Kidney (tissue), 14 donors: ENCODE results near the gene ETS1. TPM values are rescaled to one million over a fixed set of nuclear protein-coding genes. Genes with fewer than 3 reads are reported as not detected.

Experiments used
- DNase-seq, 5 donors: peaks; one replicate each; pipeline ENCODE4 v3.0.0-alpha.2; 2013 to 2020
- FAIRE-seq: peaks from 2 replicates; lab custom pipeline; 2012; peaks lifted over from hg19 to GRCh38; lab: Jason Lieb, UNC
- H3K27ac ChIP-seq, 2 donors: one replicate each; pipeline ENCODE4 v1.7.0; 2013; ENCODE audit warnings: low read depth in 2 of 2, low read length in 2 of 2, inconsistent platforms in 1 of 2
- H3K27me3 ChIP-seq: one replicate; pipeline ENCODE4 v1.7.1; 2013; ENCODE audit warnings: low read length, inconsistent platforms; ENCODE audit not compliant: control insufficient read depth, insufficient read depth
- H3K36me3 ChIP-seq, 3 donors: one replicate each; pipeline versions ENCODE4 v1.7.0 to v1.7.1; 2013; ENCODE audit warnings: low read length in 3 of 3, control low read depth in 1 of 3, inconsistent platforms in 1 of 3; ENCODE audit not compliant: insufficient read depth in 3 of 3, control insufficient read depth in 2 of 3
- H3K4me1 ChIP-seq, 3 donors: one replicate each; pipeline versions ENCODE4 v1.7.0 to v1.7.1; 2013; ENCODE audit warnings: low read length in 3 of 3, inconsistent platforms in 1 of 3, low read depth in 1 of 3; ENCODE audit not compliant: control insufficient read depth in 2 of 3, insufficient read depth in 2 of 3
- H3K4me3 ChIP-seq, 3 donors: one replicate each; pipeline versions ENCODE4 v1.7.0 to v1.8.1; 2013; ENCODE audit warnings: low read length in 3 of 3, control low read depth in 1 of 3, inconsistent platforms in 1 of 3
- H3K9ac ChIP-seq, 3 donors: one replicate each; pipeline versions ENCODE4 v1.7.0 to v1.7.1; 2013; ENCODE audit warnings: low read length in 3 of 3, control low read depth in 1 of 3, inconsistent platforms in 1 of 3
- H3K9me3 ChIP-seq, 3 donors: one replicate each; pipeline versions ENCODE4 v1.7.0 to v1.7.1; 2013; ENCODE audit warnings: low read length in 3 of 3, control low read depth in 1 of 3, inconsistent platforms in 1 of 3; ENCODE audit not compliant: control insufficient read depth in 2 of 3, insufficient read depth in 1 of 3
- intact Hi-C: fragments of 100-400 bp; cut with DNase I; formaldehyde crosslinking; loops from one replicate; pipeline ENCODE4 v1.11.1; 2022
- polyA plus RNA-seq: library from polyadenylated mRNA; stranded (reverse); fragments of 350-450 nt; fragmentation: Illumina TruSeq; extraction: RNeasy Lipid Tissue Mini Kit (QIAGEN cat#74804); gene quantifications from one replicate; pipeline ENCODE4 v1.2.3, GENCODE V29; 2014; ENCODE audit warnings: low read depth, low replicate concordance; ENCODE audit not compliant: insufficient read depth
- total RNA-seq: library from RNA; stranded (reverse); fragmentation: NEBNext Ultra II Directional; extraction: Animal tissue kit (Norgen Biotek cat#: 25700); gene quantifications from one replicate; pipeline ENCODE4 v1.2.1, GENCODE V29; 2021
- TF ChIP-seq, protein P1 (sequence below): IDR thresholded peaks from 3 replicates; pipeline ENCODE4 v1.5.1; 2012; ENCODE audit warnings: mild to moderate bottlenecking, moderate library complexity, borderline replicate concordance; ENCODE audit not compliant: insufficient read depth; ENCODE audit errors: extremely low read depth
- donor health status: control.
- donor health status: control.
- donor health status: control.
- donor health status: control.
- donor health status: control.
- donor health status: DM: yes; HTN: yes; CAD: no.
- donor health status: Normal renal cell carcinoma (clear cell type).

The ETS1 gene
- total and polyA plus RNA-seq, 2 donors from 2014 or later: 23.5 to 124 TPM

DNA sequence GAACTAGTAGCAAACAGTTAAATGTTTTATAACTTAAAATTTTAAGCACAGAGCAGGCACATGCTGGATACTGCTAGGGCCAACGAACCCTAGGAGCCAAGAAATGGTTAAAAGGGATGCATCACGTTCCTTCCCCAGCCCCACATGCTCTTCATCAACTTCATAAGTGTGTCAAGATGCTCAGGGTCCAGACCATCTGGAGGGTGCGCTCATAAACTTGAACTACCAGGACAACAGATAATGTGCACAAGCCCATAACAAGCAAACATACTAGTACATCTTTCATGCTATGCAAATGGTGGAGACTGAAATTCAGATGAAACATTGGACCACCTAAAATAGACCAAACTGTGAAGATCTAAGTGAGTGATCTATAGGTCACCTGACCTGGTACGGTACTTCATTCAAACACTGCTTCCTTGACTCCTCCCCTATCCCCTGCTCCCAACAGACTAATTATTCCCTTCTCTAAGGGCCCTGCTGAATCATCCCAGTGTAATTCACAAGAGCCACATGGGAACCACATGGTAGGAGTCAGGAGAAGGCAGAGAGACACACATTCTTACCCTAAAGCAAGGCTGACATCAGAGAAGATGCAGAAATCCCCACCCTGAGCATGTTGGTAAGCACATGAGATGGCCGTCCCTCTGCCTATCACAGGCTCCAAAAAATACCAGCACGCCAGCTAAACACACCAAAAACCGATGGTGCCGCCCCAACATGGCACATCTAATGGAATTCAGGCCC is 83.9 kb downstream of the ETS1 start:
- TF ChIP-seq, protein P1, sequence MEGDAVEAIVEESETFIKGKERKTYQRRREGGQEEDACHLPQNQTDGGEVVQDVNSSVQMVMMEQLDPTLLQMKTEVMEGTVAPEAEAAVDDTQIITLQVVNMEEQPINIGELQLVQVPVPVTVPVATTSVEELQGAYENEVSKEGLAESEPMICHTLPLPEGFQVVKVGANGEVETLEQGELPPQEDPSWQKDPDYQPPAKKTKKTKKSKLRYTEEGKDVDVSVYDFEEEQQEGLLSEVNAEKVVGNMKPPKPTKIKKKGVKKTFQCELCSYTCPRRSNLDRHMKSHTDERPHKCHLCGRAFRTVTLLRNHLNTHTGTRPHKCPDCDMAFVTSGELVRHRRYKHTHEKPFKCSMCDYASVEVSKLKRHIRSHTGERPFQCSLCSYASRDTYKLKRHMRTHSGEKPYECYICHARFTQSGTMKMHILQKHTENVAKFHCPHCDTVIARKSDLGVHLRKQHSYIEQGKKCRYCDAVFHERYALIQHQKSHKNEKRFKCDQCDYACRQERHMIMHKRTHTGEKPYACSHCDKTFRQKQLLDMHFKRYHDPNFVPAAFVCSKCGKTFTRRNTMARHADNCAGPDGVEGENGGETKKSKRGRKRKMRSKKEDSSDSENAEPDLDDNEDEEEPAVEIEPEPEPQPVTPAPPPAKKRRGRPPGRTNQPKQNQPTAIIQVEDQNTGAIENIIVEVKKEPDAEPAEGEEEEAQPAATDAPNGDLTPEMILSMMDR: no peak
- no peak overlapping the region for H3K4me3 ChIP-seq
- peak overlapping the region in 1 of 2 donors; percentile 3 for H3K27ac ChIP-seq
- no peaks in the 10 kb centered on the region for H3K27me3 ChIP-seq
- H3K4me1 ChIP-seq: peaks cover 0 to 54% (median 30%) of the 10 kb centered on the region in 3 donors
- no peak for FAIRE-seq
- H3K9ac ChIP-seq: no peak overlapping the region
- H3K9me3 ChIP-seq: no peaks in the 10 kb centered on the region
- peaks cover 0 to 4% (median 0%) of the 10 kb centered on the region in 3 donors for H3K36me3 ChIP-seq
- DNase-seq: peak in 1 of 5 donors; percentile 68
- intact Hi-C loops: no loop called here

DNA sequence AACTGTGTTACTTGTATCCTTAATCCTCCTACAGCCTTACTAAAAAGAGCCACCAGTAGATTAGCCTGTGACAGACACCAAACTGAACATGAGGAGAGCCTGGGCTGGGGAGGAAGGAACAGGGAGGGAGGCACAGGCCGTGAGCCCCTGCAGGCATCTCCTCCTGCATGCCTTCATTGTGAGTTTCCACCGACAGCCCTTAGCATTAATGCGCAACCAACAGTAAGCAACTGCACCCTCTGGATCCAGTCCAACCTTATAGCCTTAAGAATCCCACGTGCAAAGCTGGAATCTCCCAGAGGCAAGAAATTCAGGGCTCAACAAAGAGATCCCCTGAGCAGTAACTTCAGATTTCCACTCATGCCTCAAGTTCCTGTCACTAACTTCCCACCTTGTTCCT is 84.6 kb downstream of the ETS1 start:
- intact Hi-C loops: no loop called here
- Histone ChIP-seq H3K9ac (peak overlapping the region in 1 of 3 donors; percentile 23), H3K27ac (peak overlapping the region in 1 of 2 donors; percentile 74), H3K36me3 (peaks cover 0 to 4% (median 0%) of the 10 kb centered on the region in 3 donors), H3K27me3 (no peaks in the 10 kb centered on the region), H3K9me3 (no peaks in the 10 kb centered on the region), H3K4me1 (peaks cover 0 to 53% (median 23%) of the 10 kb centered on the region in 3 donors), H3K4me3 (peak overlapping the region in 1 of 3 donors; percentile 10)
- TF ChIP-seq, protein P1: no peak
- FAIRE-seq (no peak), DNase-seq (peak in 1 of 5 donors; percentile 46)

DNA sequence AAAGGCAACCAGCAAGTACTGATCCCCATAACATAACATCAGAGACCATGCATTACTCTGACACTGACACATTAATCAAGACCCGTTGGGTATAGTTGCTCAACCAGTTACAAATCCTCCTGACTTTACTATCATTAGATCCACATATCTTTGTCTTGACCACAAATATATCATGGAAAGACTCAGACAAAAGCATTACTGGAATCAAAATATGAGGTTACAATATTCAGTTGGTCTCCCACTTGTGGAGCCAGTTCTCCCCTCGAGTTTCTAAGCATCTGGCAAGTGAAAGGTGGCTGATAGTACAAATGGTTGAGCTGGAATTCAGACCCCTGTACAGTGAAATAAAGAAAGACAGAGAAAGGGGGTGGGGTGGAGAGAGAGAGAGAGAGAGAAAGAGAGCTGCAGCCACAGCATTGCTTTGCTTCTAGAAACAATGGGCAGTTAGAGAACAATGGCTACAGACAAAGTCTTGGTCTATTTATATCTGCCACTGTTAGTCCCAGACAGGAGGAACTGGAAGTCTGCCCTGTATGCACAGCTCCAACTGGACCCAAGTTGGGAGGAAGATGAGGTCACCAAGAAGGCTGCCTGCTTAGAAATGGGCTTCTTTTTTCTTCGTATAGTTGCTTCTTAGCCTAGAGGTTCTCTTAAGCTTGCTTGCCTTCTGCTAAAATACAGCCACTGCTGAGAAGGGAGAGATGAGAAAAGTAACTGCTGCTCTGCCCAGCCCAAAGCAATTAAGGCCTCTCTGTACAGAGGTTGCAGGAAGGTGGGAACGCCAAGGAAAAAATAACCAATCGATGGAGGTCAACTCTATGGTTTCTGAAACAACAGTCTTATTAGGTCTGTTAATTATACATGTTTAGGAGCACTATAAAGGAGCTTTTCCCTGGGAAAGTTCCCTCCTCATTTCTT is 85.5 kb downstream of the ETS1 start:
- TF ChIP-seq, protein P1: no peak
- peak overlapping the region in 1 of 3 donors; percentile 23 for H3K9ac ChIP-seq
- peak overlapping the region in 1 of 3 donors; percentile 10 for H3K4me3 ChIP-seq
- H3K36me3 ChIP-seq: peaks cover 0 to 4% (median 0%) of the 10 kb centered on the region in 3 donors
- H3K27ac ChIP-seq: peak overlapping the region; percentile 46 to 74
- peak in 1 of 5 donors; percentile 60 for DNase-seq
- FAIRE-seq: no peak
- H3K27me3 ChIP-seq: no peaks in the 10 kb centered on the region
- intact Hi-C loops: no loop called here
- H3K4me1 ChIP-seq: peaks cover 0 to 56% (median 27%) of the 10 kb centered on the region in 3 donors
- no peaks in the 10 kb centered on the region for H3K9me3 ChIP-seq
